SIG-M5 treated with dmso at 0.1 percent for 504 hours (cell line): ENCODE measurements around the gene ZSCAN25.
"Not testable (repeated sequence)": the region's sequence is repeated elsewhere in the genome, so short reads cannot be mapped to it uniquely, and the experiment has no call there.

Experiments
- DNase-seq: peaks from one replicate; lab custom pipeline; 2025; ENCODE audit not compliant: unreplicated experiment; lab: John Stamatoyannopoulos, UW

The ZSCAN25 gene

GRCh38 chr7:99617192-99617781 lies 541 bp downstream of the ZSCAN25 start:
- DNase-seq = no peak

GRCh38 chr7:99618726-99619125 lies 2.0 kb downstream of the ZSCAN25 start:
- DNase-seq = no peak

GRCh38 chr7:99619571-99620130 lies 2.9 kb downstream of the ZSCAN25 start:
- no peak for DNase-seq

GRCh38 chr7:99621271-99621670 lies 4.5 kb downstream of the ZSCAN25 start:
- DNase-seq = no peak

GRCh38 chr7:99622596-99622995 lies 5.8 kb downstream of the ZSCAN25 start:
- DNase-seq = no peak

GRCh38 chr7:99623091-99623693 lies 6.4 kb downstream of the ZSCAN25 start:
- no peak for DNase-seq

GRCh38 chr7:99623702-99624447 lies 7.1 kb downstream of the ZSCAN25 start:
- DNase-seq = no peak

- no peak for DNase-seq
These were observed 7.7 kb downstream of the ZSCAN25 start for GRCh38 chr7:99624484-99624883.

GRCh38 chr7:99625321-99625720 lies 8.6 kb downstream of the ZSCAN25 start:
- no peak for DNase-seq

GRCh38 chr7:99625961-99626360 lies 9.2 kb downstream of the ZSCAN25 start:
- no peak for DNase-seq

- no peak for DNase-seq
These were observed 9.9 kb downstream of the ZSCAN25 start for GRCh38 chr7:99626661-99627060.

- no peak for DNase-seq
These were observed 10.8 kb downstream of the ZSCAN25 start for GRCh38 chr7:99627513-99627912.

GRCh38 chr7:99628471-99629465 lies 12.0 kb downstream of the ZSCAN25 start:
- DNase-seq = no peak

GRCh38 chr7:99629643-99630042 lies 12.9 kb downstream of the ZSCAN25 start:
- no peak for DNase-seq

GRCh38 chr7:99631295-99632109 lies 14.8 kb downstream of the ZSCAN25 start:
- DNase-seq = no peak

GRCh38 chr7:99637414-99637813 lies 20.7 kb downstream of the ZSCAN25 start:
- not testable (repeated sequence) for DNase-seq

GRCh38 chr7:99638731-99639130 lies 22.0 kb downstream of the ZSCAN25 start:
- DNase-seq = no peak

- no peak for DNase-seq
These were observed 22.5 kb downstream of the ZSCAN25 start for GRCh38 chr7:99639267-99639666.

- DNase-seq = no peak
These were observed 25.3 kb downstream of the ZSCAN25 start for GRCh38 chr7:99642027-99642426.

GRCh38 chr7:99643464-99643863 lies 26.7 kb downstream of the ZSCAN25 start:
- DNase-seq = no peak
